AG04449 (cell line): Measurements from ENCODE around the gene PREX1.
"Not testable (repeated sequence)": the region's sequence is repeated elsewhere in the genome, so short reads cannot be mapped to it uniquely, and the experiment has no call there.

Source experiments
- CTCF ChIA-PET: fragments of 350-600 bp; formaldehyde crosslinking; extraction: SDS; loops from one replicate; lab custom pipeline; 2021; ENCODE audit warnings: antibody characterized with exemption; lab: Yijun Ruan, JAX
- POLR2A ChIA-PET: fragments of 400-600, 350-600 bp; formaldehyde crosslinking; extraction: SDS; loops from one replicate; lab custom pipeline; 2020; ENCODE audit warnings: antibody characterized with exemption, inconsistent platforms; lab: Yijun Ruan, JAX
- DNase-seq: peaks from one replicate; pipeline ENCODE4 v3.0.0-alpha.2; 2010; ENCODE audit warnings: low read depth, low spot score
- H3K4me3 ChIP-seq: 2 replicates; pipeline ENCODE4 v1.5.1; 2011; ENCODE audit warnings: low read depth, mild to moderate bottlenecking, control low read depth, low read length
- CTCF ChIP-seq: IDR thresholded peaks from one replicate; pipeline ENCODE4 v1.5.1; 2011; ENCODE audit warnings: mild to moderate bottlenecking, moderate library complexity, low read length, control low read depth, inconsistent platforms; ENCODE audit not compliant: insufficient read depth; ENCODE audit errors: missing control alignments

Gene PREX1

DNA sequence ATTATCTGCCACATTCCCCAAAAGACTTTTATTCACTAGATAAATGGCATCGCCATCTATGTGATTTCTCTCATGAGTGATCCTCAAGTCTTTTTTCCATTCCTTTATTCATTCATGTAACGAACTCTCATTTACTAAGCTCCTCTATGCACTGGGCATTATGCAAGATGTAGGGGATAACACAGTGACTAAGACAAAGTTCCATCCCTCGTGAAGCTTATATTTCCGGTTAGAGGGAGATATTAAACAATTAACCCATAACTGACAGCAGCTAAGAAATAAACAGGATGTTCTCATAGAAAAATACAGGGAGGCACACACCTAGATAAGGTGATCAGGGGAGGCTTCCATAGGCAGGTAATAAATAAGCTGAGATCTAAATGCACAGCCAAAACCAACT, 17.2 kb upstream of the PREX1 start:
- no peak for TF ChIP-seq CTCF
- no peak for DNase-seq
- H3K4me3 ChIP-seq: no peak overlapping the region
- ChIA-PET POLR2A (interaction anchor here (1.1 kb wide), 1 partner anchor 148 kb away, joined by 3 read pairs; no protein-coding TSS in a partner anchor), CTCF (interaction anchor here (1.0 to 1.1 kb wide), 2 partner anchors 60 to 188 kb away, joined by 3 to 5 read pairs; no protein-coding TSS in a partner anchor)

DNA sequence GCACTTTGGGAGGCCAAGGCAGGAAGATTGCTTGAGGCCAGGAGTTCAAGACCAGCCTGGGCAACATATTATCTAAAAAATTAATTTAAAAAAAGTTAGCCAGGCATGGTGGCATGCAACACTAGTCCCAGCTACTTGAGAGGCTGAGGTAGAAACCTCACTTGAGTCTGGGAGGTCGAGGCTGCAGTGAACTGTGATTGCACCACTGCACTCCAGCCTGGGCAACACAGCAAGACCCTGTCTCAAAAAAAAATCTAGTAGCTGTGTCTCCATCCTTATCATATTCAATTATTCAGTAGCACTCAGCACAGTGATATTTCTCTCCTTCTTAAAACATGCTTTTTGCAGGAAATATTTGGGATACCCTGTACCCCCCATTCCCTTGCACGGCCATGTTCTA, 16.1 kb upstream of the PREX1 start:
- DNase-seq, H3K4me3 ChIP-seq, POLR2A ChIA-PET, CTCF ChIA-PET: not testable (repeated sequence)

- POLR2A ChIA-PET: no interaction called here
Observed at GRCh38 chr20:48843057-48843806, 15.4 kb upstream of the PREX1 start.

DNA sequence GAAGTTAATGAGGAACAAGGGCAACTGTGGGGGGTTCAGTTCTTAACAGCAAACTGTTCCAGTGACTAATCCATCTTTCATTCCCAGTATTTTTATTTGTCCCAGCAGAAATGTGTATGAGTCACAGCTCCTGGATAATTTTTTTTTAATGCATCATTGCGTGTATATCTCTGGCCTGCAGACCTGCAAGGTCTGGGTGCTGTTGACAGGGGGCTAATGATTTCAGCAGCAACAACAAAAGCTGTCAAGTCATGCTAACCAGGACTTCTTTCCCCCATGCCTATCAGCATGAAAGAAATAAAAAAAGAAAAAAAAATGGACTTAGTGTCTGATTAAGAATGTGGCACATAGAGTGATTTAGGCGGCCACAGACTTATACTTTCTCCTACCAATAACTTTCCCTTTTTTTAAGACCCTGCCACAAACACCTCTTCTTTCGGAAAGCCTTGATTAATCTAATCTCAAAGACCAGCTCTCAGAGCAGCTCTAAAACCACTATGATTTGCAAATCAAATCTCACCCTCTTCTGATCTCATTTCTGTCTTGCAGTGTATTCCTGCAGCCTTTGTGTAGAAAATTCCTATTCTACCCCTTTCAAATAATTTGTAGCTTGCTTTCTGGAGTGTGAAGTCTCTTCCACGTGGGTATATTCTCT, 14.2 kb upstream of the PREX1 start:
- ChIA-PET CTCF (interaction anchor here (1.3 to 2.2 kb wide), 2 partner anchors 185 to 221 kb away, joined by 4 to 7 read pairs; no protein-coding TSS in a partner anchor), POLR2A (no interaction called here)
- no peak for DNase-seq
- no peak for TF ChIP-seq CTCF
- no peak overlapping the region for H3K4me3 ChIP-seq

More at GRCh38 chr20:48843057-48843806, 15.4 kb upstream of the PREX1 start:
- H3K4me3 ChIP-seq: no peak overlapping the region
- TF ChIP-seq CTCF: no peak
- no peak for DNase-seq
- CTCF ChIA-PET: no interaction called here

DNA sequence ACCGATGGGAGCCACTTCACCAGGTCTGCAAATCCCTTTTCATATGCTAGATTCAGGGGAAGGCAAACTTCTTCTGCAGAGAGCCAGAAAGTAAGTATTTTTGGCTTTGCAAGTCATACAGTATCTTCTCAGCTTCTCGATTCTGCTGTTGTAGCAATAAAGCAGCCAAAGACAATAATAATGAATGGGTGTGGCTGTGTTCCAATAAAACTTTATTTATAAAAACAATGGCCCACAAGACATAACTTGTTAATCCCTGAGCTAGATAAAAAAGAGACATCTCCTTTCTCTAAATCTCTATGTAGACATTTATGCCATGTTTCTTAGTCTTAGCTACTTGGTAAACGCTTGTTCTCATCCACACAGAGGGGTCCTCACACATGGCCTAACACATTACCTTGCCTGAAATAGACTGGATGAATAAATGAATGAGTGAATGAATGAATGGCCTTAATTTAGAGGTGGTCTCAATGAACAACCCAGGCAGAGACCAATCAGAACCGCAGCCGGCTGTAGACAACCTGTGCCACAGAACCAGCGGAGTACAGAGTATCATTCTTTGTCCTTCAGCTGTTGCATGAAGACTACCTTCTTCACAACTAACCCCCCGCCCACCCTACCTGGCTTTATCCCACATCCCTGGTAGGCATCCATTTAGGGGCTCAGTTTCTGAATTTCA, 13.5 kb upstream of the PREX1 start:
- no peak overlapping the region for H3K4me3 ChIP-seq
- TF ChIP-seq CTCF: no peak
- ChIA-PET CTCF (interaction anchor here (1.3 to 2.2 kb wide), 3 partner anchors 13 to 221 kb away, joined by 3 to 7 read pairs (median 4); no protein-coding TSS in a partner anchor), POLR2A (no interaction called here)
- DNase-seq: no peak

DNA sequence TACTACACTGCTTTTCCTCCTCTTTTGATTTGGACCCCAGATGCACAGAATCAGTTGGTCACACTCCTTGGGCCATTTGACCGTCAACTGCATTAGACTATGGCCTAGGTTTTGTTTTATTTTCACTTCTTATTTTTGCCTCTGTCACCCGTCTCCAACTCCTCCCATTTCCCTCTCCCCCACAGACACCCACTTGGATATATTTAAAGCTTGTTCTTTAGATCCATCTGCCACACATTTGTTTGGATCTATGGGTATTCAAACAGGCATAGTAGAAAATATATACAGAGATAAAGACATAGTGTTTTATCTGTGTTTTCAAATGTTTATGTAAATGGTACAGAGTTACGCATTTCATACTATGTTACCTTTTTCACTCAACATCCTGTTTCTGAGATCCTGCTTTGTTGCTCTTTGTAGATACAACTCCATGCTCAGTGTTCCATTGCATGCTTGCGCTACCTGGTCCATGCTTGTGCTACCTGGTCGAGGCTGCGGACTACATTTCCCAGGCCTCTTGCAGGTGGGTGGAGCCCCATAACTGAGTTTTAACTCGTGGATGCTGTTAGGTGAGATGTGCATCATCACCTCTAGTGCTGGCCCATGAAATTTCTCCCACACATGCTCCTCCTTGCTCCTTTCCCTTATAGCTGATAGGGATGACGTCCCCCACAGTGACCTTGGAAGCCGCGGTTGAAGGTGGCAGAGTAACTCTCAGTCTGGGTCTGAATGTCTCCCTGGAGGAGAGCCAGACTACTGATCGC, 11.5 kb upstream of the PREX1 start:
- ChIA-PET POLR2A (no interaction called here), CTCF (no interaction called here)
- TF ChIP-seq CTCF: no peak
- no peak for DNase-seq
- H3K4me3 ChIP-seq: no peak overlapping the region
